ENCODE measurements around the gene PPARA.

The PPARA gene

DNA sequence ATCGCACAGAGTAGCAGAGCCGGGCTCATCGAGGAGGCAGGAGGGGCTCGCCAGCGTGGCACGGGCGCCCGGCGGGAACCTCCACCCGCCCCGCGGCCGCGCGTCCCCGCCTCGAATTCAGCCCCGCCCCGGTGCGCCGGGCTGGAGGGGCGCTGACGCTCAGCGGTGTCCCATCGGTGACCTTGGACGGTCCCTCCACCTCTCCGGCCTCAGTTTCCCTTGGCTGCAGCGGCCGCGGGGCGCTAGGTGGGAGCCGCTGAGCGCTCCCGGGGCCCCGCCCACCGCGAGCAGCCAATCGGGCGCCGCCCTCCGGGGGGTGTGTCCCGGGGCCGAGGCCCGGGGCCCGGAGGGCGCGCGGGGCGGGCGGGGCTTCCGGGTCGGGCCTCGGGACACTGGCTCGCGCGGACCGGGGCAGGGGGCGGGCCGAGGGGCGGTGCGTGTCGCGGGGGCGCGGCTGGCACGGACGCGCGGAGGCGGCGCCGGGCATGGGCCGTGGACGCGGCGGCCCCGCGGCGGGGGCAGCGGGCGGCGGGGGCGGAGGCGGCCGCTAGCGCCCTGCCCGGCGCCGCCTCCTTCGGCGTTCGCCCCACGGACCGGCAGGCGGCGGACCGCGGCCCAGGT, at the start of gene PPARA:
Gene PPARA (plus strand): TSS at position 493 of the 621 bp plus-strand sequence. CDS start 47,858 bp downstream, outside the sequence.
- no peak for FAIRE-seq

- FAIRE-seq = no peak
These were observed 48.2 kb upstream of the PPARA start for GRCh38 chr22:46102159-46102558.

- FAIRE-seq = no peak
These were observed 47.6 kb upstream of the PPARA start for GRCh38 chr22:46102752-46103151.

- FAIRE-seq = no peak
These were observed 47.1 kb upstream of the PPARA start for GRCh38 chr22:46103181-46103580.

DNA sequence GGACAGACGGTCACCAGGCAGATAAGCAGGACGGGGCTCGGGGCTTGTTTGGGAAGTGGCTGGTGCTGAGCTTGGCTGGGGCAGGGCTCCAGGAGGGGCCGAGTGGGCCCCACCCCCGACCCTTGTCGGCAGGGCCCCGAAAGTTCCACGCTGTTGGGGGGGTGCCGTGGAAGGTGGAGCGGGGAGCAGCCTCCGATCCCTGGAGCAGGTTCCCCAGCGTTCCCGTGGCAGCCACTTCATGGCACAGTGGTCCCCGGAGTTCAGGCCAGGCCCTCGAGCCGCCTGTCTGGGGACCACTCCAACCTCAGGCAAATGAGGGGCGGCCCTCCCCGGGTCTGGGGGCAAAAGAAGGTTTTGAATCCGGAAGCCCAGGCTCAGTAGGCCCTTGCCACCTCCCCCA, 46.7 kb upstream of the PPARA start:
- no peak for FAIRE-seq

DNA sequence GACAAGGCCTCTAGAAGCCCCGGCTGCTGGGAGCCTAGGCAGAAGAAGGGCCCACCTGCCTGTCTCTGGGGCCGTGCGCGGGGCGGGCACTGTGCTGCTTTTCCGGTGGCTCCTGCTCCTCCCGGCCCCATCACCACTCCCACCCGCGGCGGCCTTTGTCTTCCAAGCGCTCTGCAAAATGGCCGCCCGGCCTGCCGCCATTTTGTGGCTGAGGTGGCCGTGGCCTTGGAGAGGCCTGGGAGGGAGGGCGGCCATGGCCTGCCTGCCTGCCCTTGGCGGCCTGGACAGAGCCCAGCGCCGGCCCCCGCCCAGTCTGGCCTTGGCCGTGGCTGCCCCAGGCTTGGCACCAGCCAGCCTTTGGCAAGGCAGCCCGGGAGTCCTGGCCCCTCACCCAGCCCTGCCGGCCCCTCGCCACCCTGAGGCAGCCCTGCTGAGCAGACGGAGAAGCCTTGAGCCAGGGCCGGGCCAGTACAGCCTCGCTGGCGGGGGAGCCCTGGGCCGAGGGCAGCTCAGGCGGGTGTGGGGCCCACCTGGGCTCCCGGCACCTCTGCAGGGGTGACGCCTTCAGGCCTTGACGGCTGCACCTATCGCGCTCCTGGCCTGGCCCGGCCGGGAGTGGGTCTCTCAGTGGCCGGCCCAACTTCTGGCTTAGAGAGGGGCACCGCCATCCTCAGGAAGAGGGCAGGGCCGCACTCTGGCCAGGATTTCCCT, 46.0 kb upstream of the PPARA start:
- FAIRE-seq = no peak

- no peak for FAIRE-seq
These were observed 45.3 kb upstream of the PPARA start for GRCh38 chr22:46104881-46105493.

DNA sequence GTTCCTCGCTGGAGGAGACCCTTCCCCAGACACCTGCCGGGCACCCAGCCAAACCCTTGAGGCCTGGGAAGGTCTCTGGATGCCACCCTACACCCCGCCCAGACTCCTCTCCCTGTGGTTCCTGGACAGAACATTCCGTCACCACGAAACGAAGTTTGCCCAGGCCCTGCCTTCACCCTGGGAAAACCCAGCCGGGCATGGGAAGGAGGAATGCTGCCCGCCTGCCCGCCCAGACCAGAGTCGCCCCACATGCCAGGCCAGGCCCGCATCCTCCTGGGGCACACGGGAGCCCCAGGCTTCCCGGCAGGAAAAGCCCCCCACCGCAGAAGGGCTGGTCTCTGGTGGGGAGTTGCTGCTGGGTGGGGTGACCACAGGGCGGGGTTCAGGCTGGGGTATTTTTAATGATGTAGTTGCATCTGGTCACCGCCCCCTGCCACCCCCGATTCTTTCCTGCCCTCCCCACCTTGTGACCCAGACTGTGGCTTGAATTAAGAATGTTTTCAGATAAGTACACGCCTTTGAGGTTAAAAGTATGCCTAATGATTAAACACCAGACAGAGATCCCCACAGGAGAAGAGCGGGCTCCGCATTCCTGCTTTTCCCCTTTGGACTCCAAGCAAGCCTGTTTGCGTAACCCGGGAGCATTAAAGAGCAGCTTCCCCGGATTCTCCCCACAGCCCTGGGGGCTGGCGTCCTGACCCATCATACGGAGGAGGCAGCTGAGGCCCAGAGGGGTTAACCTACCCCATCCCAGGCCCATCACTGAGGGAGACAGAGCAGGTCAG, 44.6 kb upstream of the PPARA start:
- FAIRE-seq = no peak

DNA sequence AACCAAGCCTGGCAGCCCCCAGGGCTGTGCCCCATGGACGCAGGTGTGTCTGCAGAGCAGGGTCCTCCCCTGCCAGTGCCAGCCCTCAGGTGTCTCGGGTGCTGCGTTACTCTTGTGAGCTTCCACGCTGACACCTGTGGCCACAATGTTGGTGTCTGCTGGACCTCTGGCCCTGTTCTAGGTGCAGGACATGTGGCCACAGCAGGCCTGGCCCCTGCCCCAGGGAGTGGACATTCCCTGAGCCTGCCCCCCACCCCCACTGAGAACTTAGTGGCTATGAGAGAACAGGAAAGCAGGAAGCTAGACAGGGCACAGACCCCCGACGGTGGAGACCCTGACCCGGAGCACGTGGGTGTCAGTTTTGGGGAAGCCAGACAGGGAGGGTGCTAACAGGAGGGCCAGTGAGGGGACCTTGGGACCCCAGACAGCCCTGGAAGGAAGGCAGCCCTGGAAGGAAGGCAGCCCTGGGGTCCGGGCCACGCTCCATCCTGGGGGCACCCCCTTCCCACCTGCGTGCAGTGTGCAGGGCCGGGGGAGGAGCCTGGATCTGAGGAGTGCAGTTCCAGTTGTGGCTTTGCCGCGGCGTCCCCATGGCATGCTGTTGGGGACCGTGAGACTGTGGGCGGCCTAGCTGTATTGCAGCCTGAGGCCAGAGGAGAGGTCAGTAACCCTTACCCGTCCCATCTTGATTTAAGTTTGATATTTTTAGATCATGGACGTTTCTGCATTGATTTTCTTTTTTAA, 43.9 kb upstream of the PPARA start:
- FAIRE-seq = no peak

DNA sequence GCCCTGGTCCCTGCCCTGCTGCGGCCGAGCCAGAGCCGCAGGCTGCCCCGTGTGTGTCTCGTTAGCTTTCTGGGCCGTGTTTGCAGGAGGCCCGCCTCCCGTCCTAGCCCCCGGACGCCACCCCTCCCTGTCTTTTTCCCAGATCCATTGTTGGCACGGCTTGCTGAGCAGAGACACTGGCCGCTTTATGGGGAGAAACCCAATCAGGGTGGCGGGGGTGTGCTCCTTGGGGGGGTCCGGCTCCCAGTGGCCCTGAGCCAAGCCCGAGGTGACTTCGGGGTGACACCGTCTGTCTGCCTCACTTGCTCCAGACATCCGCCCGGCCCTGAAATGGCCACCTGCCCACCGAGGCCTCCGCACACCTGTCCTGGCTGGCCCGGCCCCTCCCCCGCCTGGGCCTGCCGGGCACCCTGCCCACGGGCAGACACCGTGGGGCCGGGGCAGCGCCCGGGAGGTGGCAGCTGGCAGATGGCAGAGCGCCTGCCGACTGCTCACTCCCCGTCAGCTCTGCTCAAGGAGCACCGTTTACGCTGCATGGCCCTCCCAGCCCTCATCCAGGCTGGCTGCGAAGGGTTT, 43.1 kb upstream of the PPARA start:
- FAIRE-seq = no peak

- FAIRE-seq = no peak
These were observed 42.4 kb upstream of the PPARA start for GRCh38 chr22:46107753-46108563.

GRCh38 chr22:46108564-46109473, 41.5 kb upstream of the PPARA start:
- peak; percentile 75 for FAIRE-seq

GRCh38 chr22:46109474-46110003, 40.8 kb upstream of the PPARA start:
- FAIRE-seq = no peak

GRCh38 chr22:46110215-46110614, 40.1 kb upstream of the PPARA start:
- no peak for FAIRE-seq

GRCh38 chr22:46111645-46112306, 38.5 kb upstream of the PPARA start:
- FAIRE-seq = no peak

DNA sequence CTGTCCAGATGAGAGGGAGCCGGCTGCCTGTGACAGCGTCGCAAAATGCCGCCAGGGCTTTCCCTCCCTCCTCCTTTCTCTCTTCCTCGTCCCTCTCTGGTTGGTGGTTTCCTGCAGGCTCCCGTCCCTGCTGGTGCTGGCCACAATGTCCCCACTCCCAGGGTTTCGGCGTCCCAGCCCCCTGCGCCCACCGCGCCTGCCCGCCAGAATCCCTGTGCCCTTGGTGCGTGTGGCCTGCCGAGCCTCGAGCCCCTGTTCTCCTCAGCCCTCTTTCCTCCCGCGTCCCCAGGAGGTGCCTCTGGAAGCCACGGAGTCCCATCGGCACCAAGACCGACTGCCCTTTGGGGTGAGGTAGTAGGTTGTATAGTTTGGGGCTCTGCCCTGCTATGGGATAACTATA, 37.9 kb upstream of the PPARA start:
- no peak for FAIRE-seq

GRCh38 chr22:46113110-46113909, 37.0 kb upstream of the PPARA start:
- no peak for FAIRE-seq

DNA sequence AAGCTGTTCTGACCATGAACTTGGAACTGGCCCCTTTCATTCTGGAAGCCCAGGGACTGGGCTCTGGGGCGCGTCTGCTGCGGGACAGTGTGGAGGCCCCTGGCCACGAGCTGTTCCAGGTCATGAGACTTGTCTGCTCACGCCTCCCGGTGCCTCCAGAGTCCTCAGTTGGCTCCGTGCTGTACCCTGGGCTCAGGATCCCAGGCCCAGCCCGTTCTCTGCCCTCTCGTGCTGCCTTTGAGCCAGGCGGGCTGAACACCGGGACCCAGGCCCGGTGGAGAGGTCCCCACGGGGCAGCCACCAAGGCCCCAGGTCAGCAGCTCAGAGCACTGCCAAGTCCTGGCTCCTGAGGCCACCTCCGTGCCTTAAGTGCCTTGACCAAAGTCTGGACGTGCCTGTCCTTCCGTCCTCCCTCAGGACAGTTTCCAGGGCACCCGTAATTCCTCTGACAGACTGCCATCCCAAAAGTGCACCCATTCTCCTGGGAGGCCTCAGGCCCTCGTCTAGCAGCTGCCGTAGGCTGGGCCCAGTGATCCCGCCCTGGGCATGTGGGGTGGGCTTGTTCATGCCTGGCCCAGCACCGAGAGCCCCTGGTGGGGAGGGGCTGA, 36.3 kb upstream of the PPARA start:
- no peak for FAIRE-seq

Data from G401.6 (cell line).